ENCODE data around the gene TAS2R1. TPM values are rescaled to one million over a fixed set of nuclear protein-coding genes. Genes with fewer than 3 reads are reported as not detected.

Gene TAS2R1
- total RNA-seq, 2 experiments from 2014 or later, result not detected

GRCh38 chr5:9632495-9632894 lies 2.3 kb upstream of the TAS2R1 start:
- Mint-ChIP-seq H3K4me1 (no peaks in the 10 kb centered on the region), H3K36me3 (no peaks in the 10 kb centered on the region), H3K27me3 (no peaks in the 10 kb centered on the region), H3K27ac (no peak overlapping the region), H3K4me3 (no peak overlapping the region), H3K9me3 (peaks cover 23% of the 10 kb centered on the region)
- no peak for DNase-seq

GRCh38 chr5:9627541-9627940 lies 2.6 kb downstream of the TAS2R1 start:
- Mint-ChIP-seq H3K27ac (no peak overlapping the region), H3K4me3 (no peak overlapping the region), H3K36me3 (no peaks in the 10 kb centered on the region), H3K4me1 (no peaks in the 10 kb centered on the region), H3K27me3 (no peaks in the 10 kb centered on the region), H3K9me3 (peaks cover 2% of the 10 kb centered on the region)
- DNase-seq, result no peak

- Mint-ChIP-seq H3K4me1 (no peaks in the 10 kb centered on the region), H3K9me3 (peaks cover 2% of the 10 kb centered on the region), H3K27me3 (no peaks in the 10 kb centered on the region), H3K36me3 (no peaks in the 10 kb centered on the region), H3K4me3 (no peak overlapping the region), H3K27ac (no peak overlapping the region)
- no peak for DNase-seq
Observed at GRCh38 chr5:9626955-9627354, 3.2 kb downstream of the TAS2R1 start.

GRCh38 chr5:9625731-9626130 lies 4.4 kb downstream of the TAS2R1 start:
- Mint-ChIP-seq H3K36me3 (no peaks in the 10 kb centered on the region), H3K9me3 (peaks cover 2% of the 10 kb centered on the region), H3K4me1 (no peaks in the 10 kb centered on the region), H3K27ac (no peak overlapping the region), H3K27me3 (no peaks in the 10 kb centered on the region), H3K4me3 (no peak overlapping the region)
- no peak for DNase-seq

GRCh38 chr5:9625286-9625685 lies 4.9 kb downstream of the TAS2R1 start:
- Mint-ChIP-seq H3K4me3 (no peak overlapping the region), H3K27ac (no peak overlapping the region), H3K36me3 (no peaks in the 10 kb centered on the region), H3K4me1 (no peaks in the 10 kb centered on the region), H3K27me3 (no peaks in the 10 kb centered on the region), H3K9me3 (peaks cover 2% of the 10 kb centered on the region)
- DNase-seq, result no peak

- peaks cover 2% of the 10 kb centered on the region for H3K9me3 Mint-ChIP-seq
- no peak overlapping the region for H3K4me3 Mint-ChIP-seq
Observed at GRCh38 chr5:9624196-9624947, 5.8 kb downstream of the TAS2R1 start.

GRCh38 chr5:9623661-9624060 lies 6.5 kb downstream of the TAS2R1 start:
- no peaks in the 10 kb centered on the region for H3K4me1 Mint-ChIP-seq
- no peak for DNase-seq

More at GRCh38 chr5:9624196-9624947, 5.8 kb downstream of the TAS2R1 start:
- DNase-seq, result no peak
- Mint-ChIP-seq H3K4me1 (no peaks in the 10 kb centered on the region), H3K27ac (no peak overlapping the region), H3K36me3 (no peaks in the 10 kb centered on the region), H3K27me3 (no peaks in the 10 kb centered on the region)

GRCh38 chr5:9622971-9623421 lies 7.2 kb downstream of the TAS2R1 start:
- H3K9me3 Mint-ChIP-seq, result peaks cover 2% of the 10 kb centered on the region
- no peaks in the 10 kb centered on the region for H3K36me3 Mint-ChIP-seq
- DNase-seq, result no peak
- no peak overlapping the region for H3K4me3 Mint-ChIP-seq
- H3K27ac Mint-ChIP-seq, result no peak overlapping the region
- no peaks in the 10 kb centered on the region for H3K27me3 Mint-ChIP-seq
- no peaks in the 10 kb centered on the region for H3K4me1 Mint-ChIP-seq

More at GRCh38 chr5:9623661-9624060, 6.5 kb downstream of the TAS2R1 start:
- Mint-ChIP-seq H3K36me3 (no peaks in the 10 kb centered on the region), H3K27me3 (no peaks in the 10 kb centered on the region), H3K4me3 (no peak overlapping the region), H3K9me3 (peaks cover 2% of the 10 kb centered on the region), H3K27ac (no peak overlapping the region)

- Mint-ChIP-seq H3K9me3 (peaks cover 2% of the 10 kb centered on the region), H3K36me3 (no peaks in the 10 kb centered on the region), H3K4me1 (no peaks in the 10 kb centered on the region), H3K4me3 (no peak overlapping the region), H3K27me3 (no peaks in the 10 kb centered on the region), H3K27ac (no peak overlapping the region)
- no peak for DNase-seq
Observed at GRCh38 chr5:9621379-9621903, 8.7 kb downstream of the TAS2R1 start.

- no peak overlapping the region for H3K4me3 Mint-ChIP-seq
Observed at GRCh38 chr5:9619331-9620092, 10.6 kb downstream of the TAS2R1 start.

GRCh38 chr5:9617739-9618504 lies 12.2 kb downstream of the TAS2R1 start:
- peaks cover 1% of the 10 kb centered on the region for H3K9me3 Mint-ChIP-seq
- DNase-seq, result no peak
- H3K4me3 Mint-ChIP-seq, result no peak overlapping the region
- H3K27ac Mint-ChIP-seq, result no peak overlapping the region
- no peaks in the 10 kb centered on the region for H3K36me3 Mint-ChIP-seq
- H3K4me1 Mint-ChIP-seq, result no peaks in the 10 kb centered on the region
- no peaks in the 10 kb centered on the region for H3K27me3 Mint-ChIP-seq

More at GRCh38 chr5:9619331-9620092, 10.6 kb downstream of the TAS2R1 start:
- H3K27me3 Mint-ChIP-seq, result no peaks in the 10 kb centered on the region
- H3K4me1 Mint-ChIP-seq, result no peaks in the 10 kb centered on the region
- no peak for DNase-seq
- H3K9me3 Mint-ChIP-seq, result peaks cover 2% of the 10 kb centered on the region
- H3K36me3 Mint-ChIP-seq, result no peaks in the 10 kb centered on the region
- H3K27ac Mint-ChIP-seq, result no peak overlapping the region

- no peaks in the 10 kb centered on the region for H3K36me3 Mint-ChIP-seq
- no peaks in the 10 kb centered on the region for H3K4me1 Mint-ChIP-seq
- H3K4me3 Mint-ChIP-seq, result no peak overlapping the region
- no peak overlapping the region for H3K27ac Mint-ChIP-seq
- peaks cover 1% of the 10 kb centered on the region for H3K9me3 Mint-ChIP-seq
- H3K27me3 Mint-ChIP-seq, result no peaks in the 10 kb centered on the region
- DNase-seq, result no peak
Observed at GRCh38 chr5:9617221-9617620, 12.9 kb downstream of the TAS2R1 start.

- Mint-ChIP-seq H3K27me3 (no peaks in the 10 kb centered on the region), H3K27ac (no peak overlapping the region), H3K9me3 (peaks cover 7% of the 10 kb centered on the region), H3K36me3 (no peaks in the 10 kb centered on the region), H3K4me1 (no peaks in the 10 kb centered on the region), H3K4me3 (no peak overlapping the region)
- no peak for DNase-seq
Observed at GRCh38 chr5:9615331-9615730, 14.8 kb downstream of the TAS2R1 start.

GRCh38 chr5:9613360-9613759 lies 16.8 kb downstream of the TAS2R1 start:
- Mint-ChIP-seq H3K4me3 (no peak overlapping the region), H3K27me3 (no peaks in the 10 kb centered on the region), H3K9me3 (peaks cover 7% of the 10 kb centered on the region), H3K27ac (no peak overlapping the region), H3K36me3 (no peaks in the 10 kb centered on the region), H3K4me1 (no peaks in the 10 kb centered on the region)
- no peak for DNase-seq

GRCh38 chr5:9610969-9611368 lies 19.2 kb downstream of the TAS2R1 start:
- peaks cover 7% of the 10 kb centered on the region for H3K9me3 Mint-ChIP-seq
- no peak overlapping the region for H3K4me3 Mint-ChIP-seq
- H3K27me3 Mint-ChIP-seq, result no peaks in the 10 kb centered on the region
- H3K27ac Mint-ChIP-seq, result no peak overlapping the region
- no peak for DNase-seq
- no peaks in the 10 kb centered on the region for H3K36me3 Mint-ChIP-seq
- no peaks in the 10 kb centered on the region for H3K4me1 Mint-ChIP-seq
